Measurements from ENCODE around the gene ARL15.

ARL15 gene

GRCh38 chr5:54040018-54040417, 270.4 kb downstream of the ARL15 start:
- DNase-seq (ENCODE audit: low read depth in 2 of 2), result no peak

GRCh38 chr5:54037205-54037604, 273.2 kb downstream of the ARL15 start:
- DNase-seq (ENCODE audit: low read depth in 2 of 2), result no peak

- no peak for DNase-seq (ENCODE audit: low read depth in 2 of 2)
Measured at GRCh38 chr5:54030981-54031380, 279.4 kb downstream of the ARL15 start.

GRCh38 chr5:54024466-54024865, 285.9 kb downstream of the ARL15 start:
- no peak for DNase-seq (ENCODE audit: low read depth in 2 of 2)

- DNase-seq (ENCODE audit: low read depth in 2 of 2), result no peak
Measured at GRCh38 chr5:54022223-54022622, 288.1 kb downstream of the ARL15 start.

GRCh38 chr5:54021431-54022164, 288.8 kb downstream of the ARL15 start:
- DNase-seq (ENCODE audit: low read depth in 2 of 2), result no peak

GRCh38 chr5:54018438-54018837, 291.9 kb downstream of the ARL15 start:
- DNase-seq (ENCODE audit: low read depth in 2 of 2), result no peak

GRCh38 chr5:54017580-54017979, 292.8 kb downstream of the ARL15 start:
- no peak for DNase-seq (ENCODE audit: low read depth in 2 of 2)

GRCh38 chr5:54013556-54014194, 296.7 kb downstream of the ARL15 start:
- no peak for DNase-seq (ENCODE audit: low read depth in 2 of 2)

GRCh38 chr5:54009828-54010227, 300.5 kb downstream of the ARL15 start:
- no peak for DNase-seq (ENCODE audit: low read depth in 2 of 2)

GRCh38 chr5:54009357-54009756, 301.0 kb downstream of the ARL15 start:
- no peak for DNase-seq (ENCODE audit: low read depth in 2 of 2)

GRCh38 chr5:54007827-54008777, 302.3 kb downstream of the ARL15 start:
- DNase-seq (ENCODE audit: low read depth in 2 of 2), result no peak

GRCh38 chr5:54004697-54005096, 305.7 kb downstream of the ARL15 start:
- no peak for DNase-seq (ENCODE audit: low read depth in 2 of 2)

- no peak for DNase-seq (ENCODE audit: low read depth in 2 of 2)
Measured at GRCh38 chr5:54002779-54003178, 307.6 kb downstream of the ARL15 start.

GRCh38 chr5:54001976-54002775, 308.2 kb downstream of the ARL15 start:
- no peak for DNase-seq (ENCODE audit: low read depth in 2 of 2)

GRCh38 chr5:54000011-54000410, 310.4 kb downstream of the ARL15 start:
- DNase-seq (ENCODE audit: low read depth in 2 of 2), result no peak

GRCh38 chr5:53997736-53998627, 312.4 kb downstream of the ARL15 start:
- no peak for DNase-seq (ENCODE audit: low read depth in 2 of 2)

GRCh38 chr5:53996008-53996407, 314.4 kb downstream of the ARL15 start:
- DNase-seq (ENCODE audit: low read depth in 2 of 2), result no peak

- no peak for DNase-seq (ENCODE audit: low read depth in 2 of 2)
Measured at GRCh38 chr5:53994148-53994547, 316.2 kb downstream of the ARL15 start.

GRCh38 chr5:53991942-53992341, 318.4 kb downstream of the ARL15 start:
- DNase-seq (ENCODE audit: low read depth in 2 of 2), result no peak

GRCh38 chr5:53987101-53987500, 323.3 kb downstream of the ARL15 start:
- no peak for DNase-seq (ENCODE audit: low read depth in 2 of 2)

Measured in stimulated activated CD8-positive, alpha-beta memory T cell treated with anti-CD3 and anti-CD28 coated beads, Interleukin-2, amount 100 ng/mL, for 1 hour (primary cell).